8988T (cell line): Measurements from ENCODE around the gene VPS39.

Experiments used
- DNase-seq: peaks from one replicate; pipeline ENCODE4 v3.0.0; 2011

VPS39 gene

GRCh38 chr15:42199126-42199525, 9.0 kb downstream of the VPS39 start:
- no peak for DNase-seq

GRCh38 chr15:42198516-42198915, 9.6 kb downstream of the VPS39 start:
- no peak for DNase-seq

GRCh38 chr15:42194513-42194912, 13.6 kb downstream of the VPS39 start:
- DNase-seq = no peak

- no peak for DNase-seq
Observed at GRCh38 chr15:42193383-42193782, 14.7 kb downstream of the VPS39 start.

GRCh38 chr15:42191610-42192346, 16.3 kb downstream of the VPS39 start:
- DNase-seq = no peak

- DNase-seq = no peak
Observed at GRCh38 chr15:42190370-42190769, 17.7 kb downstream of the VPS39 start.

- no peak for DNase-seq
Observed at GRCh38 chr15:42185801-42186200, 22.3 kb downstream of the VPS39 start.

- no peak for DNase-seq
Observed at GRCh38 chr15:42184736-42185135, 23.4 kb downstream of the VPS39 start.

GRCh38 chr15:42184296-42184695, 23.8 kb downstream of the VPS39 start:
- no peak for DNase-seq

GRCh38 chr15:42182961-42183360, 25.1 kb downstream of the VPS39 start:
- no peak for DNase-seq

- DNase-seq = no peak
Observed at GRCh38 chr15:42182328-42182886, 25.7 kb downstream of the VPS39 start.

GRCh38 chr15:42178056-42178455, 30.0 kb downstream of the VPS39 start:
- DNase-seq = no peak

- no peak for DNase-seq
Observed at GRCh38 chr15:42175671-42176070, 32.4 kb downstream of the VPS39 start.

- DNase-seq = no peak
Observed at GRCh38 chr15:42172475-42172874, 35.6 kb downstream of the VPS39 start.

GRCh38 chr15:42171795-42172194, 36.3 kb downstream of the VPS39 start:
- no peak for DNase-seq

- no peak for DNase-seq
Observed at GRCh38 chr15:42171122-42171521, 37.0 kb downstream of the VPS39 start.

- no peak for DNase-seq
Observed at GRCh38 chr15:42166225-42166940, 41.7 kb downstream of the VPS39 start.

- no peak for DNase-seq
Observed at GRCh38 chr15:42165106-42165505, 43.0 kb downstream of the VPS39 start.

GRCh38 chr15:42163947-42164550, 44.1 kb downstream of the VPS39 start:
- DNase-seq = no peak

- DNase-seq = no peak
Observed at GRCh38 chr15:42163291-42163690, 44.8 kb downstream of the VPS39 start.

GRCh38 chr15:42160136-42160535, 48.0 kb downstream of the VPS39 start:
- no peak for DNase-seq

GRCh38 chr15:42159381-42160015, 48.6 kb downstream of the VPS39 start:
- DNase-seq = no peak

GRCh38 chr15:42158941-42159340, 49.2 kb downstream of the VPS39 start:
- DNase-seq = no peak
